GM19324 (cell line): ENCODE data around the gene DMRTA2.

Experiments
- ATAC-seq: cut with Tn5 transposase; IDR thresholded peaks from one replicate; pipeline ENCODE4 v1.9.1; 2021; ENCODE audit warnings: mild to moderate bottlenecking, moderate library complexity; ENCODE audit not compliant: unreplicated experiment, low FRiP score

Gene DMRTA2

GRCh38 chr1:50422946-50423669, at the start of gene DMRTA2:
Gene DMRTA2 (minus strand): TSS chr1:50423443. CDS start chr1:50421536, 1,907 bp downstream.
- no peak for ATAC-seq

- ATAC-seq, result no peak
Observed at GRCh38 chr1:50471967-50472366, 48.7 kb upstream of the DMRTA2 start.

- ATAC-seq, result no peak
Observed at GRCh38 chr1:50462964-50463363, 39.7 kb upstream of the DMRTA2 start.

- no peak for ATAC-seq
Observed at GRCh38 chr1:50458507-50458906, 35.3 kb upstream of the DMRTA2 start.

- ATAC-seq, result no peak
Observed at GRCh38 chr1:50454911-50455310, 31.7 kb upstream of the DMRTA2 start.

GRCh38 chr1:50453266-50453665, 30.0 kb upstream of the DMRTA2 start:
- no peak for ATAC-seq

- no peak for ATAC-seq
Observed at GRCh38 chr1:50452700-50453099, 29.5 kb upstream of the DMRTA2 start.

GRCh38 chr1:50450861-50451653, 27.8 kb upstream of the DMRTA2 start:
- no peak for ATAC-seq

GRCh38 chr1:50447961-50448360, 24.7 kb upstream of the DMRTA2 start:
- ATAC-seq, result no peak

- ATAC-seq, result no peak
Observed at GRCh38 chr1:50441183-50441582, 17.9 kb upstream of the DMRTA2 start.

- ATAC-seq, result no peak
Observed at GRCh38 chr1:50438945-50439344, 15.7 kb upstream of the DMRTA2 start.

- no peak for ATAC-seq
Observed at GRCh38 chr1:50436489-50436888, 13.2 kb upstream of the DMRTA2 start.

- ATAC-seq, result no peak
Observed at GRCh38 chr1:50430010-50430405, 6.8 kb upstream of the DMRTA2 start.

GRCh38 chr1:50427818-50428779, 4.9 kb upstream of the DMRTA2 start:
- no peak for ATAC-seq

GRCh38 chr1:50427086-50427817, 4.0 kb upstream of the DMRTA2 start:
- no peak for ATAC-seq

GRCh38 chr1:50426702-50427085, 3.5 kb upstream of the DMRTA2 start:
- no peak for ATAC-seq

GRCh38 chr1:50426108-50426700, 3.0 kb upstream of the DMRTA2 start:
- ATAC-seq, result no peak

- ATAC-seq, result no peak
Observed at GRCh38 chr1:50425376-50426107, 2.3 kb upstream of the DMRTA2 start.

GRCh38 chr1:50424884-50425375, 1.7 kb upstream of the DMRTA2 start:
- no peak for ATAC-seq
